HepG2 (cell line): ENCODE results near the gene CGA. TPM values are rescaled to one million over a fixed set of nuclear protein-coding genes. Genes with fewer than 3 reads are reported as not detected.

Source experiments
- ATAC-seq: fragments of 200-7000 bp; cut with Tn5 transposase; 3 replicates; pipeline ENCODE4 v1.9.1; 2020; ENCODE audit warnings: mild to moderate bottlenecking, moderate library complexity
- BruUV-seq: library from RNA; stranded (reverse); fragments of 400-500 nt; replicated peaks from 2 replicates; lab custom pipeline; 2021; lab: Mats Ljungman, UMichigan
- CTCF ChIA-PET: fragments of 300-600 bp; formaldehyde crosslinking; extraction: SDS; loops from one replicate; lab custom pipeline; 2021; ENCODE audit warnings: low total read pairs, inconsistent platforms, low intra/inter-chr PET ratio; lab: Yijun Ruan, JAX
- POLR2A ChIA-PET: fragments of 350-600 bp; sonication (Branson Sonifier 250); formaldehyde crosslinking; loops from one replicate; lab custom pipeline; 2020; ENCODE audit warnings: antibody characterized with exemption, inconsistent platforms; lab: Yijun Ruan, JAX
- DNase-seq: peaks from one replicate; pipeline ENCODE4 v3.0.0-alpha.2; 2015; ENCODE audit warnings: low spot score
- FAIRE-seq: peaks from 3 replicates; lab custom pipeline; 2011; peaks lifted over from hg19 to GRCh38; lab: Jason Lieb, UNC
- H2AFZ ChIP-seq: one replicate; pipeline ENCODE4 v1.6.1; 2011; ENCODE audit warnings: low read length, inconsistent platforms
- H3K27ac ChIP-seq: fragments of 300-600 bp; 3 replicates; pipeline ENCODE4 v1.8.0; 2011; ENCODE audit warnings: mixed run types, mild to moderate bottlenecking, mixed read lengths, low read length, inconsistent platforms; ENCODE audit not compliant: insufficient read depth; ENCODE audit errors: extremely low read length
- H3K27me3 ChIP-seq, 2 experiments: fragments of 200-600 bp in 1 of 2; 2 replicates in 1 of 2; 3 replicates in 1 of 2; pipeline versions ENCODE4 v1.6.0 to v1.8.0; 2011; ENCODE audit warnings: low read length in 2 of 2, mild to moderate bottlenecking in 2 of 2, moderate library complexity in 2 of 2, inconsistent platforms in 1 of 2; ENCODE audit not compliant: insufficient read depth in 2 of 2, control insufficient read depth in 1 of 2
- H3K36me3 ChIP-seq, 2 experiments: fragments of 200-600 bp in 1 of 2; replicated peaks in 1 of 2; 2 replicates in 1 of 2; 3 replicates in 1 of 2; pipeline versions ENCODE4 v1.5.1 to v1.8.0; 2011; ENCODE audit warnings: low read length in 2 of 2, inconsistent platforms in 1 of 2; ENCODE audit not compliant: insufficient read depth in 2 of 2, control insufficient read depth in 1 of 2
- H3K4me1 ChIP-seq: 2 replicates; pipeline ENCODE4 v1.5.1; 2012; ENCODE audit warnings: low read length, inconsistent platforms; ENCODE audit not compliant: insufficient read depth
- H3K4me2 ChIP-seq: 2 replicates; pipeline ENCODE4 v1.6.0; 2011; ENCODE audit warnings: low read depth, low read length, inconsistent platforms
- H3K4me3 ChIP-seq, 3 experiments: fragments of 200-600 bp in 1 of 3; sonication (generic), shearing (Covaris generic) in 1 of 3; replicated peaks in 1 of 3; 2 replicates each; pipeline ENCODE4 v1.5.1; 2011 to 2016; ENCODE audit warnings: low read length in 3 of 3, inconsistent platforms in 2 of 3, low read depth in 2 of 3, mild to moderate bottlenecking in 2 of 3, control low read depth in 1 of 3, mixed read lengths in 1 of 3; ENCODE audit not compliant: insufficient read depth in 1 of 3
- H3K79me2 ChIP-seq: one replicate; pipeline ENCODE4 v1.6.1; 2011; ENCODE audit warnings: low read length, inconsistent platforms; ENCODE audit not compliant: insufficient read depth
- H3K9ac ChIP-seq: 2 replicates; pipeline ENCODE4 v1.6.0; 2011; ENCODE audit warnings: mild to moderate bottlenecking, low read depth, low read length, inconsistent platforms; ENCODE audit not compliant: insufficient read depth
- H3K9me3 ChIP-seq: 2 replicates; pipeline ENCODE4 v1.5.1; 2012; ENCODE audit warnings: mild to moderate bottlenecking, low read length
- H4K20me1 ChIP-seq: 2 replicates; pipeline ENCODE4 v1.6.0; 2011; ENCODE audit warnings: inconsistent platforms, mild to moderate bottlenecking, low read length, moderate library complexity; ENCODE audit not compliant: insufficient read depth
- CBX5 ChIP-seq: sonication (generic); formaldehyde crosslinking; IDR thresholded peaks from 2 replicates; pipeline ENCODE4 v1.4.0; 2020; ENCODE audit warnings: missing genetic modification reagents, borderline replicate concordance
- ELF4 ChIP-seq: sonication (generic); formaldehyde crosslinking; IDR thresholded peaks from 2 replicates; pipeline ENCODE4 v1.5.0; 2020; ENCODE audit warnings: missing genetic modification reagents, mild to moderate bottlenecking, moderate library complexity, borderline replicate concordance
- NFKB2 ChIP-seq: sonication (generic); formaldehyde crosslinking; IDR thresholded peaks from 2 replicates; pipeline ENCODE4 v1.4.0; 2020; ENCODE audit warnings: missing genetic modification reagents, borderline replicate concordance
- PLRG1 ChIP-seq: fragments of 450-650 bp; conservative IDR thresholded peaks from 2 replicates; pipeline ENCODE4 v1.6.1; 2016
- RARA ChIP-seq: IDR thresholded peaks from 2 replicates; pipeline ENCODE4 v1.6.1; 2016; ENCODE audit warnings: missing genetic modification reagents, missing compliant biosample characterization
- TGIF2 ChIP-seq: IDR thresholded peaks from 2 replicates; pipeline ENCODE4 v1.6.1; 2016; ENCODE audit warnings: control low read depth, missing compliant biosample characterization
- TP53 ChIP-seq: sonication (generic); formaldehyde crosslinking; conservative IDR thresholded peaks from 2 replicates; pipeline ENCODE4 v1.4.0; 2020; ENCODE audit warnings: missing genetic modification reagents
- ZMAT5 ChIP-seq: sonication (generic); formaldehyde crosslinking; IDR thresholded peaks from 2 replicates; pipeline ENCODE4 v1.5.0; 2020; ENCODE audit warnings: mild to moderate bottlenecking, low read depth, missing genetic modification reagents, borderline replicate concordance
- ZNF121 ChIP-seq: sonication (generic); formaldehyde crosslinking; IDR thresholded peaks from 2 replicates; pipeline ENCODE4 v1.5.0; 2020; ENCODE audit warnings: mild to moderate bottlenecking, missing genetic modification reagents
- ZNF333 ChIP-seq: sonication (generic); formaldehyde crosslinking; IDR thresholded peaks from 2 replicates; pipeline ENCODE4 v1.4.0; 2020; ENCODE audit warnings: mild to moderate bottlenecking, missing genetic modification reagents, borderline replicate concordance
- ZNF747 ChIP-seq: sonication (generic); formaldehyde crosslinking; IDR thresholded peaks from 2 replicates; pipeline ENCODE4 v1.8.1; 2023; ENCODE audit warnings: missing genetic modification reagents, mild to moderate bottlenecking, borderline replicate concordance
- WGBS: methylation state at CpG from one replicate; pipeline ENCODE4 v1.1.6; 2017; ENCODE audit warnings: low lambda C conversion rate; 5-methylcytosine and 5-hydroxymethylcytosine counted together
- in situ Hi-C: cut with HindIII; loops from 2 replicates; pipeline ENCODE4 v1.10.0; 2017; ENCODE audit warnings: low pct_unique_long_range_greater_than_20kb; ENCODE audit not compliant: extremely low pct_ligation_motif_present
- intact Hi-C: fragments of 100-400 bp; cut with micrococcal nuclease; formaldehyde crosslinking; loops from one replicate; pipeline ENCODE4 v1.10.0; 2022; ENCODE audit not compliant: unreplicated experiment
- polyA plus RNA-seq, 8 experiments: library from polyadenylated mRNA; depleted of rRNA in 3 of 8; stranded (reverse) in 7 of 8; unstranded in 1 of 8; fragments of >200 nt; fragmentation: Illumina TruSeq in 4 of 8; extraction: Trizol in 4 of 8; gene quantifications; 2 replicates each; pipeline versions ENCODE4 v1.2.1 to v1.2.3, GENCODE V29; 2011 to 2016; ENCODE audit warnings: low read depth in 4 of 8, missing spikeins in 1 of 8, mixed read lengths in 1 of 8; ENCODE audit not compliant: insufficient read depth in 1 of 8
- total RNA-seq, 5 experiments: library from RNA; depleted of rRNA; stranded (reverse); fragments of >200 nt; fragmentation: Illumina TruSeq; extraction: Trizol; gene quantifications; 2 replicates each; pipeline ENCODE4 v1.2.3, GENCODE V29; 2016; ENCODE audit warnings: low read depth in 1 of 5

CGA gene
- total and polyA plus RNA-seq, 2 of the 13 experiments (the other 11 are each of a cell fraction or from before 2014, with no cell fraction given): 0.09 TPM; not detected in 1

GRCh38 chr6:87054143-87054833 lies 40.6 kb downstream of the CGA start (continued):
- TF ChIP-seq ZMAT5 (CRISPR knock-in tag): no peak
- no peak for TF ChIP-seq ZNF747 (CRISPR knock-in tag)
- no peak for TF ChIP-seq CBX5 (CRISPR knock-in tag)
- no peak for TF ChIP-seq ZNF121 (CRISPR knock-in tag)
- TF ChIP-seq PLRG1: no peak
- no peak for TF ChIP-seq ELF4
- no peak for TF ChIP-seq TGIF2 (CRISPR knock-in tag)

GRCh38 chr6:87053312-87053711 lies 41.6 kb downstream of the CGA start:
- ChIA-PET CTCF (no interaction called here), POLR2A (no interaction called here)
- Histone ChIP-seq H3K9ac (no peak overlapping the region), H3K27me3 (no peaks in the 10 kb centered on the region), H3K27ac (no peak overlapping the region), H3K4me1 (no peaks in the 10 kb centered on the region), H4K20me1 (no peaks in the 10 kb centered on the region), H2AFZ (no peak overlapping the region), H3K4me3 (no peak overlapping the region), H3K4me2 (no peak overlapping the region), H3K9me3 (no peaks in the 10 kb centered on the region), H3K36me3 (no peaks in the 10 kb centered on the region), H3K79me2 (no peaks in the 10 kb centered on the region)
- FAIRE-seq: no peak
- no peak for DNase-seq
- no TSS peak for BruUV-seq
- 0% methylated on average over 1 of the region's 1 CpG for WGBS
- in situ Hi-C loops: no loop called here
- intact Hi-C loops: no loop called here
- ATAC-seq: no peak
- no peak for TF ChIP-seq NFKB2 (CRISPR knock-in tag)
- no peak for TF ChIP-seq ZNF333 (CRISPR knock-in tag)
- TF ChIP-seq RARA: no peak
- no peak for TF ChIP-seq TP53
